NCI-H510A (cell line): ENCODE data around the gene LCN2.
"Not testable (repeated sequence)": the region's sequence is repeated elsewhere in the genome, so short reads cannot be mapped to it uniquely, and the experiment has no call there.

Experiments
- DNase-seq: peaks from one replicate; lab custom pipeline; 2025; lab: John Stamatoyannopoulos, UW

The LCN2 gene

GRCh38 chr9:128128836-128129590 is 20.2 kb upstream of the LCN2 start:
- DNase-seq = no peak

DNA sequence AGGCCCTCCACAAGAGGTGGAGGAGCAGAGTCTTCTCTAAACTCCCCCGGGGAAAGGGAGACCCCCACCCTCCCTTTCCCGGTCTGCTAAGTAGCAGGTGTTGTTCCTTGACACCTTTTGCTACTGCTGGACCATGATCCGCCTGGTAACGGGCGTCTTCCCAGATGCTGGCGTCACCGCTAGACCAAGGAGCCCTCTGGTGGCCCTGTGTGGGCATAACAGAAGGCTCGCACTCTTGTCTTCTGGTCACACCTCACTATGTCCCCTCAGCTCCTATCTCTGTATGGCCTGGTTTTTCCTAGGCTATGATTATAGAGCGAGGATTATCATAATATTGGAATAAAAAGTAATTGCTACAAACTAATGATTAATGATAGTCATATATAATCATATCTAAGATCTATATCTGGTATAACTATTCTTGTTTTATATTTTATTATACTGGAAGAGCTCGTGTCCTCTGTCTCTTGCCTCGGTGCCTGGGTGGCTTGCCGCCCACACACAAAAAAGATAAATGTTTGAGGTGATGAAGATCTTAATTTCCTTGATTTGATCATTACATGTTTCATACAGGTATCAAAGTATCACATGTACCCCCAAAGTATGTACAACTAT is 19.2 kb upstream of the LCN2 start:
- not testable (repeated sequence) for DNase-seq

DNA sequence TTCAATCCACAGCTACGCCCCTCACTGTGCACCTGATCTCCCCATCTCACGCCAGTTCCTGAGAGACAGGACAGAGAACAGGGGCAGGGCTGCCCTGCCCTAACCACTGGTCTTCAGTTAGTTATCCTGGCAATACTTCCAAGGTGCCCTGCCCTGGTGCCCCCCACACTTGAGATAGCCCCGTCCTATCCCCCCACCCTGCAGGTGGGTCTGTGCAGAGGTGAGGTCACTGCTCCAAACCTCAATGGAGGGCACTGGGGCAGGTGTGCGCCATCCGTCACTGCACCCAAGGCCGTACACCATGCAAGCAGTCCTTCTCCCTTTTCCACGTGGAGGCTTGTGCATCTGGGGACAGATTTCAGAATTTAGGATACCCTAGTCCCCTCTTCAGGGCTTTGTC is 18.6 kb upstream of the LCN2 start:
- DNase-seq = not testable (repeated sequence)

- DNase-seq = not testable (repeated sequence)
These were observed 17.9 kb upstream of the LCN2 start for GRCh38 chr9:128131346-128131745.

DNA sequence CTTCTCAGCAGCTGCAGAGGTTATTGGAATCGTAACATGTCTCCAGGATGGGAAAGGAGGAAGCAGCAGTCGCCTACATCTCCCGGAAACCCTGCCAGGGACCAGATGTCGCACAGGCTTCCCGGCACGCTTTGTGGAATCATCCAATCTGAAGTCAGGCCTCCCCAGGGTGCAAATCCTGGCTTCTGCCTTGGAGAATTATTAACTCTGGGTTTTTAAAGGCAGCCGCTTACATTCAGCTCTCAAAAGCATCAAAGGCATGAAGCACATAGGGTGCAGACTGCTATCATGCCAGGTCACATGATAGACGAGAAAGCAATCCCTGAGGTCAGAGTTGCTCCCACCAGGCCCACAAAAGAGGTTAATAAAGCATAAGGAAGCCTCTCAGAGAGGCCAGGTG is 17.1 kb upstream of the LCN2 start:
- not testable (repeated sequence) for DNase-seq

DNA sequence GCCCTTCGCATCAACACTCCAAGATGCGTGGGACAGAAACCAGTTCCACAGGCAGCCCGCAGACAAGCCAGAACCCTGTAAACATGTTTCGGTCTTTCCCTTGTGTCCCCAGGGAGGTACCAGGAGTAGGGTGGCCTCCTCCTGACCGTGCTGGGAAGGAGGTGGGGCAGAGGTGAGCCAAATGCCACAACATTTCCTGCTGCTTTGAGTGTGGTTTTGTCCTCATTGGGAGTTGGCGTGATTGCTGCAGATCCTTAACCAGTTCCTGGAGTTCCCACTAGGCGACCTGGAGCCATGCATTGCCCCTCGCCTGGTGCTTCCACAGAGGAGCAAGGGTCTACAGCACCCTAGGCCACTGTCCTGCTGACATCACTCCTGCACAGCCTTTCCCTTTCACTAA is 13.7 kb upstream of the LCN2 start:
- DNase-seq = not testable (repeated sequence)

DNA sequence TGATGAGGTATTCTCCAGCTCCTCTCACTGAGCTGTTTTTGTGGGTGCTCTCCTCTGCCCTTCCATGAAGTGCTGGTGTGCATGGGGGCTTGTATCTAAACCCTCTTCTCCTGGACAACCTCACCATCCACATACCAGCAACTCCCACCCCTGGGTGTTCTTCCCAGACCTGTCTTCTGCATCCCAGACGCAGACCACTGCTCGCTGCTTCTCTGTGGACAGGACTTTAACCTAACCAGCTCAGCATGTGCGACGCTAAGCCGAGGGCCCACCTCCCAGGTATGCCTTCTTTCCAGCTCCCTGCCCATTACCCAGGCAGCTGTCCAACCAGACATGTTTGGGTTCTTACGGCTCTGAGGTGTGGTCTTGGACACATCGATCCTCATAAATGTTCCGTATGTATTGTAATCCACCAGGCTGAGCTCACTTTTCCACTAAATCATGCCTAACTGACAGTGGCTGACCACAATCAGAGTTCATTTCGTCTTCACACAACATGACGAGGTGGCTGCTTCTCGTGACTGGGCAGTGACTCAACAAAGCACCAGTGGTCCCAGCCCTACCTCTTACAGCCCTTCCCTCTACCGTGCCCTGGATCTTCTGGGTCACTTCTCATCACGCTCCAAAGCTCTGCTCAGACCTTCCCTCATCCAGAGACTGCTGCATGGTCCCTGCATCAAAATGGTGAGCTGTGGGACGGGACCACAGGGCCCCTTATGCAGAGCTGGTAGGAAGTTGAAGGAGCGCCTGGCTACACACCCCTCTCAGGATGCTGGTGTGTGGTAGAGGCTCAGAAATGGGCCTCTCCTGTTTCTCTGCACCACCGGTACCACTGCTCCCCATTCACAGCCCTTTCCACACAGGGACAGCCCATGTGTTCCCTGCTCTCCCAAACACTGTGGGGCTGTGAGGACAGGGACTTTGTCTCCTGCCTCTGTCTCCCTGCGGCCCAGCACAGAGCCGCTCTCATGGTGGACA is 12.1 kb upstream of the LCN2 start:
- no peak for DNase-seq

- no peak for DNase-seq
These were observed 11.3 kb upstream of the LCN2 start for GRCh38 chr9:128138001-128138400.

DNA sequence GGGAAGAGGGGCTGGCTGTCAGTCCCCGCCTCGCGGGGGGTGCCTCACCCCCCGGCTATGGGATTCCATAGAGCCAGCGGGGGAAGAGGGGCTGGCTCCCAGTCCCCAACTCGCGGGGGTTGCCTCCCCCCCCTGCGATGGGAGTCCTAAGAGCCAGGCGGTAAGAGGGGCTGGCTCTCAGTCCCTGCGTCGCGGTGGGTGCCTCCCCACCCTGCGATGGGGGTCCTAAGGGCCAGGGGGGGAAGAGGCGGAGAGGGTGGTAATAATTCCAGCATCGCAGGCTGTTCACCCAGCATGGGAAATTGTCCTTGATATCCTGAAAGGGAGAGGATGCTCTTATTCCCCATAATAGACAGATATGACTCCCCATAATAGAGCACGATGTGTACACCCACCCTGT is 9.6 kb upstream of the LCN2 start:
- DNase-seq = no peak

DNA sequence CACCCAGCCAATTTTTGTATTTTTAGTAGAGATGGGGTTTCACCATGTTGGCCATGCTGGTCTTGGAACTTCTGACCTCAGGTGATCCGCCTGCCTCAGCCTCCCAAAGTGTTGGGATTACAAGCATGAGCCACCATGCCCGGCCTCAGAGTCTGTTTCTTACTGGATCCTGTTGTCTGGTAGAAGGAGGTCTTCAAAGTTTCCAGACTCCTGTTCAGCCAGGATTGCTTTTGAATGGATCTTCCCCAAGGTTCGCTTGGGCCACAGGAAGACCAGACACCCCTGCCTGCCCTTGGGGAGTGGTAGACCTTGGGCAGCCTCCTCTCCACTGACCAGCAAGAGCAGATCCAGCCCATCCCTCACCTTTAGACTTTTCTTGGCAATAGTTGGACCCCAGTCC is 7.6 kb upstream of the LCN2 start:
- DNase-seq = no peak

DNA sequence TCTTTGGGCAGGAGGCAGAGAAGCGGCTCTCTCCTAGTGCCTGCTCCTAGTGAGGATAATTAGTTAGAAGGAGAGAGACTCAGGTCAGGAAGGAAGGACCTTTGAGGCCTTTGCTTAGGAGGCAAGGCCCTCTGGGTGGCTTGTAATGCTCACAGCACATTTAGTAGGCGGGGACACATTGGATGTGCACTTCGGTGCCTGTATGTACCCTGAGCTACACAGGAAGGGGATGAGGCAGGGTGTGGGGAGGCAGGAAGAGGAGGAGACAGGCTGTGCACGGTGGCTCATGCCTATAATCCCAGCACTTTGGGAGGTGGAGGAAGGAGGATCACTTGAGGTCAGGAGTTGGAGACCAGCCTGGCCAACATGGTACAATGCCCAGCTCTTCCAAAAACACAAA is 7.2 kb upstream of the LCN2 start:
- DNase-seq = no peak

DNA sequence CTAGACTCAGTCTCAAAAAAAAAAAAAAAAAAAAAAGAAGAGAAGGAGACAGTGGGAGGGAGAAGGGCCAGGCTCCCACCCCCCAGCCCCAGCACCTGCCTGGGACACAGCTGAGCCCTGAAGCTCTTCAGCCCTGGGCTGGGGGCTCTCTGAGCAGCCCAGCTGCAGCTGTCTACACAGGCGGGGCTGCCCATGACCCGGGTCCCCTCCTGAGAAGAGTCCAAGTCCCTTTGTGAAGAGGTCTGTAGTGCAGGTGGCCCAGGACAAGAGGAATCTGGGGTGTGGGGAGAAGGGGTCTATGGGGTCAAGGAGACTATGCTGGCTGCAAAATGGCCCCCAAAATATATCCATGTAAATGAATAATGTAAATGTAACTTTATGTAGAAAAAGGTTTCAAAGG is 6.7 kb upstream of the LCN2 start:
- no peak for DNase-seq

GRCh38 chr9:128143525-128144238 is 5.6 kb upstream of the LCN2 start:
- DNase-seq = no peak

- no peak for DNase-seq
These were observed 4.7 kb upstream of the LCN2 start for GRCh38 chr9:128144239-128145181.

- DNase-seq = no peak
These were observed 3.7 kb upstream of the LCN2 start for GRCh38 chr9:128145536-128145935.

DNA sequence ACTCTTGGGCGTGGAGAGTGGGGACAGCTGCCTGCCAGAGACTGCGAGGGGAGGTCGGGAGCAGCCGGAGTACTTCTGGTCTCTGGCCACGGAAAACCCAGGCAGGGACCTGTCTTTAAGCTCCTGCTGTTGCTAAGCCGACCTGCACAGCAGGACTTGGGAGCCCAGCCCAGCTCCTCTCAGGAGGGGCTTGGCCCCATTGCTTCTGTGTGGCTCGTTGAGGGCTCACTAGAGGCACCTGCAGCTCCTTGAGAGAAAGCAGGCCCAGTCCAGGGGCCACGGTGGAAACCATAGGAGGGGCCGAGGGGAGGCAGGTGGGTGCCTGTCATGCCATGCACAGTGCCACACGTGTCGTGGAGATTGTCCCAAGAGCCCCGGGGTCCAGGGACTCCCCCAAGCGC is 3.3 kb upstream of the LCN2 start:
- DNase-seq = no peak

- DNase-seq = no peak
These were observed 2.6 kb upstream of the LCN2 start for GRCh38 chr9:128146591-128147120.

- DNase-seq = no peak
These were observed 698 bp upstream of the LCN2 start for GRCh38 chr9:128148509-128149000.

GRCh38 chr9:128149951-128150593 is 819 bp downstream of the LCN2 start:
- DNase-seq = no peak
